Neuronal stem cell (in vitro differentiated cells): Measurements from ENCODE around the gene MROH2A.

Experiments
- DNase-seq: peaks from one replicate; pipeline ENCODE4 v3.0.0-alpha.2; 2013; ENCODE audit warnings: low spot score
- H2AFZ ChIP-seq: one replicate; pipeline ENCODE4 v1.6.1; 2013; ENCODE audit warnings: mild to moderate bottlenecking, low read length, inconsistent platforms
- H2AK5ac ChIP-seq: 2 replicates; pipeline ENCODE4 v1.6.1; 2013; ENCODE audit warnings: low read depth, mild to moderate bottlenecking, inconsistent platforms, low read length, moderate library complexity, mixed read lengths
- H2BK120ac ChIP-seq: 2 replicates; pipeline ENCODE4 v1.6.1; 2013; ENCODE audit warnings: low read depth, mild to moderate bottlenecking, inconsistent platforms, low read length, moderate library complexity, mixed read lengths
- H2BK12ac ChIP-seq: one replicate; pipeline ENCODE4 v1.6.1; 2013; ENCODE audit warnings: low read length, inconsistent platforms
- H2BK15ac ChIP-seq: 2 replicates; pipeline ENCODE4 v1.6.1; 2013; ENCODE audit warnings: mild to moderate bottlenecking, low read length, inconsistent platforms, mixed read lengths
- H2BK5ac ChIP-seq: one replicate; pipeline ENCODE4 v1.6.1; 2013; ENCODE audit warnings: inconsistent platforms, mild to moderate bottlenecking, low read length, moderate library complexity
- H3K14ac ChIP-seq: one replicate; pipeline ENCODE4 v1.6.1; 2013; ENCODE audit warnings: low read length, inconsistent platforms
- H3K18ac ChIP-seq: 2 replicates; pipeline ENCODE4 v1.6.1; 2013; ENCODE audit warnings: low read length, inconsistent platforms
- H3K23ac ChIP-seq: 2 replicates; pipeline ENCODE4 v1.6.1; 2013; ENCODE audit warnings: low read depth, mild to moderate bottlenecking, mixed read lengths, low read length, inconsistent platforms; ENCODE audit not compliant: poor library complexity
- H3K27ac ChIP-seq: replicated peaks from 3 replicates; pipeline ENCODE4 v1.5.1; 2013; ENCODE audit warnings: low read length, inconsistent platforms
- H3K27me3 ChIP-seq, 3 experiments: 2 replicates each; pipeline ENCODE4 v1.6.1; 2013; ENCODE audit warnings: low read length in 3 of 3, mild to moderate bottlenecking in 2 of 3, inconsistent platforms in 1 of 3, low read depth in 1 of 3, mixed read lengths in 1 of 3, moderate library complexity in 1 of 3; ENCODE audit not compliant: control insufficient read depth in 3 of 3, insufficient read depth in 3 of 3
- H3K36me3 ChIP-seq, 2 donors: replicated peaks in 1 of 2; 2 replicates each; pipeline ENCODE4 v1.6.1; 2013; ENCODE audit warnings: low read length in 2 of 2; ENCODE audit not compliant: control insufficient read depth in 2 of 2, insufficient read depth in 2 of 2
- H3K4ac ChIP-seq: 2 replicates; pipeline ENCODE4 v1.6.1; 2013; ENCODE audit warnings: inconsistent platforms, mild to moderate bottlenecking, low read length, moderate library complexity
- H3K4me1 ChIP-seq, 2 donors: 1 replicate in 1 of 2; 2 replicates in 1 of 2; pipeline ENCODE4 v1.6.1; 2013; ENCODE audit warnings: low read length in 2 of 2, low read depth in 1 of 2; ENCODE audit not compliant: control insufficient read depth in 2 of 2, insufficient read depth in 1 of 2
- H3K4me2 ChIP-seq: one replicate; pipeline ENCODE4 v1.6.1; 2013; ENCODE audit warnings: mild to moderate bottlenecking, low read length, inconsistent platforms; ENCODE audit not compliant: insufficient read depth, poor library complexity, severe bottlenecking
- H3K4me3 ChIP-seq, 2 donors: 2 replicates each; pipeline ENCODE4 v1.5.1; 2013; ENCODE audit warnings: low read length in 2 of 2, mild to moderate bottlenecking in 2 of 2, inconsistent platforms in 1 of 2, moderate library complexity in 1 of 2
- H3K79me1 ChIP-seq: one replicate; pipeline ENCODE4 v1.6.1; 2013; ENCODE audit warnings: low read depth, mild to moderate bottlenecking, inconsistent platforms, low read length, moderate library complexity
- H3K9ac ChIP-seq: one replicate; pipeline ENCODE4 v1.6.1; 2013; ENCODE audit warnings: mild to moderate bottlenecking, low read depth, low read length, inconsistent platforms; ENCODE audit not compliant: poor library complexity
- H3K9me3 ChIP-seq, 2 donors: replicated peaks in 1 of 2; 2 replicates each; pipeline versions ENCODE3 to v1.6.1; 2013; ENCODE audit warnings: low read length in 2 of 2, mild to moderate bottlenecking in 2 of 2, inconsistent platforms in 1 of 2, low read depth in 1 of 2, mixed read lengths in 1 of 2, moderate library complexity in 1 of 2; ENCODE audit not compliant: control insufficient read depth in 2 of 2, insufficient read depth in 1 of 2
- H4K8ac ChIP-seq: one replicate; pipeline ENCODE4 v1.6.1; 2013; ENCODE audit warnings: low read depth, mild to moderate bottlenecking, inconsistent platforms, low read length, moderate library complexity
- H4K91ac ChIP-seq: one replicate; pipeline ENCODE4 v1.6.1; 2013; ENCODE audit warnings: low read length, low read depth, mild to moderate bottlenecking, inconsistent platforms; ENCODE audit not compliant: poor library complexity
- WGBS, 2 donors: extraction: QIAGEN DNeasy Blood & Tissue Kit; methylation state at CpG; one replicate each; pipeline ENCODE4 v1.1.7; 2013; ENCODE audit warnings: missing lambda C conversion rate in 2 of 2, mixed read lengths in 1 of 2; ENCODE audit not compliant: insufficient read length in 2 of 2, insufficient replicate concordance in 1 of 2; ENCODE audit errors: extremely low coverage in 2 of 2; 5-methylcytosine and 5-hydroxymethylcytosine counted together

MROH2A gene

GRCh38 chr2:233773854-233774253, 4.3 kb upstream of the MROH2A start:
- H2BK12ac ChIP-seq = no peak overlapping the region
- DNase-seq = no peak

GRCh38 chr2:233775414-233775813, 2.7 kb upstream of the MROH2A start:
- Histone ChIP-seq H2BK5ac (no peak overlapping the region), H3K23ac (no peak overlapping the region), H2BK15ac (no peak overlapping the region), H3K9ac (no peak overlapping the region), H3K27me3 (peaks cover 0 to 2% (median 0%) of the 10 kb centered on the region in 3 experiments), H2AK5ac (no peak overlapping the region), H3K4me3 (no peak overlapping the region), H3K18ac (no peak overlapping the region), H3K9me3 (peaks cover 4 to 6% of the 10 kb centered on the region in 2 donors), H4K8ac (no peak overlapping the region), H3K79me1 (no peaks in the 10 kb centered on the region), H3K4me2 (no peak overlapping the region), H3K4ac (no peak overlapping the region), H3K4me1 (no peaks in the 10 kb centered on the region), H4K91ac (no peak overlapping the region), H2BK120ac (no peak overlapping the region), H3K36me3 (no peaks in the 10 kb centered on the region), H2AFZ (no peak overlapping the region), H3K14ac (no peak overlapping the region), H2BK12ac (no peak overlapping the region), H3K27ac (no peak overlapping the region)
- no peak for DNase-seq
- WGBS, 2 donors = no CpG with 5 or more reads among the region's 6 CpGs

More at GRCh38 chr2:233773854-233774253, 4.3 kb upstream of the MROH2A start:
- no peak overlapping the region for H2AFZ ChIP-seq
- no peak overlapping the region for H3K4me2 ChIP-seq
- H3K27me3 ChIP-seq = no peaks in the 10 kb centered on the region
- H3K4ac ChIP-seq = no peak overlapping the region
- no peak overlapping the region for H3K4me3 ChIP-seq
- H4K8ac ChIP-seq = no peak overlapping the region
- no peak overlapping the region for H2BK120ac ChIP-seq
- no peak overlapping the region for H3K9ac ChIP-seq
- no peak overlapping the region for H3K27ac ChIP-seq
- no peaks in the 10 kb centered on the region for H3K79me1 ChIP-seq
- H3K9me3 ChIP-seq = peaks cover 4 to 14% of the 10 kb centered on the region in 2 donors
- H4K91ac ChIP-seq = no peak overlapping the region
- H3K14ac ChIP-seq = no peak overlapping the region
- H2AK5ac ChIP-seq = no peak overlapping the region
- no peak overlapping the region for H2BK5ac ChIP-seq
- no CpG with 5 or more reads among the region's 5 CpGs for WGBS, 2 donors
- H3K36me3 ChIP-seq = no peaks in the 10 kb centered on the region
- no peak overlapping the region for H3K18ac ChIP-seq
- no peak overlapping the region for H2BK15ac ChIP-seq
- no peaks in the 10 kb centered on the region for H3K4me1 ChIP-seq
- no peak overlapping the region for H3K23ac ChIP-seq

- Histone ChIP-seq H3K9me3 (peaks cover 4 to 6% of the 10 kb centered on the region in 2 donors), H3K4me3 (peak overlapping the region in 1 of 2 donors; percentile 62), H2BK15ac (no peak overlapping the region), H2BK120ac (no peak overlapping the region), H4K91ac (no peak overlapping the region), H3K18ac (no peak overlapping the region), H3K27ac (no peak overlapping the region), H4K8ac (no peak overlapping the region), H3K36me3 (no peaks in the 10 kb centered on the region), H3K4me1 (no peaks in the 10 kb centered on the region), H3K27me3 (peaks cover 0 to 2% (median 0%) of the 10 kb centered on the region in 3 experiments), H3K4me2 (no peak overlapping the region), H3K23ac (no peak overlapping the region), H2BK5ac (no peak overlapping the region), H2AK5ac (no peak overlapping the region), H3K9ac (peak overlapping the region; percentile 55), H3K14ac (no peak overlapping the region), H2BK12ac (no peak overlapping the region), H3K79me1 (no peaks in the 10 kb centered on the region), H2AFZ (no peak overlapping the region), H3K4ac (no peak overlapping the region)
- DNase-seq = no peak
- no CpG with 5 or more reads among the region's 4 CpGs for WGBS, 2 donors
Measured at GRCh38 chr2:233779722-233780121, 1.6 kb downstream of the MROH2A start.

DNA sequence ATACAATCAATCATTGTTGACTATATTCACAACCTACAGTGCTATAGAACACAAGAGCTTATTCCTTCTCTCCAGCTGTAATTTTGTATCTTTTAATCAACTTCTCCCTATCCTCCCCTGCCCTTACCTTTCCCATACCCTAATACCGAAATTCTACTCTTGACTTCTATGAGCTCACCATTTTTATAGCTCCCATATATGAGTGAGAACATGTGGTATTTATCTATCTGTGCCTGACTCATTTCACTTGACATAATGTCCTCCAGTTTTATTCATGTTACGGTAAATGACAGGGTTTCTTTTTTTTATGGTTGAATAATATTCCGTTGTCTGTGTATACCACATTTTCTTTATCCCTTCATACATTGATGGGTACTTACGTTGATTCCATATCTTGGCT, 2.6 kb downstream of the MROH2A start:
- H3K4me3 ChIP-seq = no peak overlapping the region
- no peak for DNase-seq
- whole genome bisulfite sequencing, 2 donors = 100% methylated on average over 1 of the region's 4 CpGs; no CpG with 5 or more reads in 1 of the 2 donors

More for the DNA sequence above, 2.6 kb downstream of the MROH2A start:
- Histone ChIP-seq H3K4me2 (no peak overlapping the region), H3K4me1 (no peaks in the 10 kb centered on the region), H3K18ac (no peak overlapping the region), H3K27me3 (peaks cover 0 to 2% (median 0%) of the 10 kb centered on the region in 3 experiments), H3K23ac (no peak overlapping the region), H3K36me3 (no peaks in the 10 kb centered on the region), H2AK5ac (no peak overlapping the region), H4K91ac (no peak overlapping the region), H3K9me3 (peaks cover 4% of the 10 kb centered on the region in 2 donors), H2AFZ (no peak overlapping the region), H2BK15ac (no peak overlapping the region), H3K9ac (no peak overlapping the region), H2BK5ac (no peak overlapping the region), H4K8ac (no peak overlapping the region), H3K4ac (no peak overlapping the region), H2BK120ac (no peak overlapping the region), H3K79me1 (no peaks in the 10 kb centered on the region), H2BK12ac (no peak overlapping the region), H3K27ac (no peak overlapping the region), H3K14ac (no peak overlapping the region)
